ENCODE measurements around the gene ID1.

DNA sequence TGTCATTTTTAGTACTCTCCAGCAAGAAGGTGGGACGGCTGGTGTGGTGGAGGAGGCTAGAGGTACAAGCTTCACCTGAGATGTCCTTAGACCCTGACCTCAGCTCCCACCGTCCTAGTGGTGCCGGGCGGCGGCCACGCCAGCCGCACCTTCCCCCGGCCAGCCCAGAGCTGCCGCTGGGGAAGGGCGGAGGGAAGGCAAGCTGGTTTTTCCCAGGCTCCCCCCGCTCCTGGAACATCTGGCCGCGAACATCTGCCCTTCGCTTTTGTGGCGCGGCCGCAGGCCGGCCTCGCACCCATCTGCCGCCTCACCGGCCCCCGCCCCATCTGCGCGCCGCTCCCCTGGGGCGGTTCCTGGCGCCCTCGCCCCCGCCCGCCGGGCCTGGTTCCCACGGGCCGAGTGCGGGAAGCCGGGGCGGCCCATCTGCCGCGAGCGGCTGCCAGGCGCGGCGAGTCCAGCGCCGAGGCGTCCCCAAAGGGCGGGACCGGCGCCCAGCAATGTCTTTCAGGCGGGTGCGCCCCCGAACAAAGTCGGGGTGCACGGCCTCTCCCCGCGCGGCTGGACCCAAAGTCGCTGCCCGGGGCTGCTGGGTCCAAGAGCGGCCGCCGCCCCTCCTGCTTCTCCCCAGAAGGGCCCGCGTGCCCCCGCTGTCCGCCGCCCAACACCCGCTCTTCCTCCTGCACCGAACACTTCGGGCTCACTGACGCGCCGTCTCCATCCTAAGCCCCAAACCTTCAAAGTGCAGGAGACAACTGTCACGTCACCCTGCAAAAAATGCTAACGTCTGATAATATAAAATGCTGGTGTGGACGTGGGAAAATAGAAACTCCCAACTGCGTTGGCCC is 17.3 kb upstream of the ID1 start:
- TF ChIP-seq, protein P1, sequence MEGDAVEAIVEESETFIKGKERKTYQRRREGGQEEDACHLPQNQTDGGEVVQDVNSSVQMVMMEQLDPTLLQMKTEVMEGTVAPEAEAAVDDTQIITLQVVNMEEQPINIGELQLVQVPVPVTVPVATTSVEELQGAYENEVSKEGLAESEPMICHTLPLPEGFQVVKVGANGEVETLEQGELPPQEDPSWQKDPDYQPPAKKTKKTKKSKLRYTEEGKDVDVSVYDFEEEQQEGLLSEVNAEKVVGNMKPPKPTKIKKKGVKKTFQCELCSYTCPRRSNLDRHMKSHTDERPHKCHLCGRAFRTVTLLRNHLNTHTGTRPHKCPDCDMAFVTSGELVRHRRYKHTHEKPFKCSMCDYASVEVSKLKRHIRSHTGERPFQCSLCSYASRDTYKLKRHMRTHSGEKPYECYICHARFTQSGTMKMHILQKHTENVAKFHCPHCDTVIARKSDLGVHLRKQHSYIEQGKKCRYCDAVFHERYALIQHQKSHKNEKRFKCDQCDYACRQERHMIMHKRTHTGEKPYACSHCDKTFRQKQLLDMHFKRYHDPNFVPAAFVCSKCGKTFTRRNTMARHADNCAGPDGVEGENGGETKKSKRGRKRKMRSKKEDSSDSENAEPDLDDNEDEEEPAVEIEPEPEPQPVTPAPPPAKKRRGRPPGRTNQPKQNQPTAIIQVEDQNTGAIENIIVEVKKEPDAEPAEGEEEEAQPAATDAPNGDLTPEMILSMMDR (conservative IDR thresholded peaks at IDR 0.05; ENCODE audit: low read depth in 2 of 2), result no peak
- no peak for TF ChIP-seq EZH2phosphoT487 (IDR thresholded peaks at IDR 0.05; ENCODE audit: unreplicated experiment)
